ENCODE results near the gene PROX2. TPM values are rescaled to one million over a fixed set of nuclear protein-coding genes. Genes with fewer than 3 reads are reported as not detected.
A peak's percentile ranks its signal among the peaks of the same experiment; 100 is the strongest.

PROX2 gene
- total RNA-seq, 2 experiments from 2014 or later, result 0.35 to 0.74 TPM

DNA sequence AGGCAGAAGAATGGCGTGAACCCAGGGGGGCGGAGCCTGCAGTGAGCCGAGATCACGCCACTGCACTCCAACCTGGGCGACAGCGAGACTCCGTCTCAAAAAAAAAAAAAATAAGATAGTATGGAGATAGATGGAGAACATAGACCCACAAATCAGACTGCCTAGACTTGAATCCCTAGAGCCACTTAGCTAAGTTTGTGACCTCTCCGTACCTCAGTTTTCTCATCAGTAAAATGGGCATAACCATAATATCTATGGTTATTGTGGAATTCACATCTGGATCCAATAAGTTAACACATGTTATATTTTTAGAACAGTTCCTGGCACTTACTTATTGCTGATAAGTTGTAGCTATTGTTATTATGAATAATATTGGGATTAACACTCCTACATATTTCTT, 7.2 kb downstream of the PROX2 start:
- H3K36me3 ChIP-seq (ENCODE audit: insufficient read depth, low read length), result no peaks in the 10 kb centered on the region
- no peak overlapping the region for H3K4me3 ChIP-seq (ENCODE audit: low read depth, low read length, poor library complexity, severe bottlenecking)
- no peak overlapping the region for H3K27ac ChIP-seq (ENCODE audit: low read depth, low read length, poor library complexity, severe bottlenecking)
- no peaks in the 10 kb centered on the region for H4K20me1 ChIP-seq (ENCODE audit: insufficient read depth, low read length)
- BruUV-seq (replicated peaks), result no TSS peak
- intact Hi-C loops (cut with micrococcal nuclease; ENCODE audit: unreplicated experiment), result loop anchor here (10.0 kb wide), 1 partner anchor 436 kb away; no protein-coding TSS in a partner anchor
- CTCF ChIA-PET (ENCODE audit: unreplicated experiment), result no interaction called here
- no peak for TF ChIP-seq EZH2phosphoT487 (IDR thresholded peaks at IDR 0.05; ENCODE audit: borderline replicate concordance, low read depth, low read length)
- TF ChIP-seq, protein P1, sequence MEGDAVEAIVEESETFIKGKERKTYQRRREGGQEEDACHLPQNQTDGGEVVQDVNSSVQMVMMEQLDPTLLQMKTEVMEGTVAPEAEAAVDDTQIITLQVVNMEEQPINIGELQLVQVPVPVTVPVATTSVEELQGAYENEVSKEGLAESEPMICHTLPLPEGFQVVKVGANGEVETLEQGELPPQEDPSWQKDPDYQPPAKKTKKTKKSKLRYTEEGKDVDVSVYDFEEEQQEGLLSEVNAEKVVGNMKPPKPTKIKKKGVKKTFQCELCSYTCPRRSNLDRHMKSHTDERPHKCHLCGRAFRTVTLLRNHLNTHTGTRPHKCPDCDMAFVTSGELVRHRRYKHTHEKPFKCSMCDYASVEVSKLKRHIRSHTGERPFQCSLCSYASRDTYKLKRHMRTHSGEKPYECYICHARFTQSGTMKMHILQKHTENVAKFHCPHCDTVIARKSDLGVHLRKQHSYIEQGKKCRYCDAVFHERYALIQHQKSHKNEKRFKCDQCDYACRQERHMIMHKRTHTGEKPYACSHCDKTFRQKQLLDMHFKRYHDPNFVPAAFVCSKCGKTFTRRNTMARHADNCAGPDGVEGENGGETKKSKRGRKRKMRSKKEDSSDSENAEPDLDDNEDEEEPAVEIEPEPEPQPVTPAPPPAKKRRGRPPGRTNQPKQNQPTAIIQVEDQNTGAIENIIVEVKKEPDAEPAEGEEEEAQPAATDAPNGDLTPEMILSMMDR (conservative IDR thresholded peaks at IDR 0.05; ENCODE audit: low read length), result no peak
- POLR2A ChIA-PET, result interaction anchor here (0.6 to 2.1 kb wide), 5 partner anchors 10 to 260 kb away, joined by 3 to 11 read pairs (median 4); partner anchors contain the start of gene RPS6KL1
- H3K4me2 ChIP-seq (ENCODE audit: low read length), result no peak overlapping the region
- H3K79me2 ChIP-seq (ENCODE audit: insufficient read depth, low read depth, low read length), result no peaks in the 10 kb centered on the region
- no peaks in the 10 kb centered on the region for H3K4me1 ChIP-seq (ENCODE audit: insufficient read depth, low read length, poor library complexity, severe bottlenecking)
- H3K9me3 ChIP-seq (ENCODE audit: low read length), result no peaks in the 10 kb centered on the region
- H2AFZ ChIP-seq (ENCODE audit: low read length), result no peak overlapping the region
- H3K9me2 ChIP-seq (ENCODE audit: insufficient read depth, low read length), result no peaks in the 10 kb centered on the region
- DNase-seq (ENCODE audit: low spot score), result no peak

DNA sequence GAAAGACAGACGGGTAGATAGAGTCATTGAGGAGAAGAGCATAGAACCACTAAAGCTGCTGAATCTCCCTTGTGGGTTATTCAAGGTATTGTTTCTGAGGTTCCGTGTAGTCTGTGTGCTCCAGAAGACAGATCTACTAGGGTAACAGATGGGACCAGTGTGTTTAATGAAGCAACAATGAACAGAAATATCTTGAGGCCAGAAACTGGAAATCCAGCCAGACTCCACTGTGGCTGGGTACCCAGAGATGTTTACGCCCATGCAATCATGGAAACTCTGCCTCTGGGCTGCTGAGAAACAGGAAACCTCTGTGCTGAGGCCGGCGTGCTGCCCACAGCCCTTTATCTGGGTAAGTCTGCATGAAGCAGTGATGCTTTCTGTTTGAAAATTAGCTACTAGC, 8.3 kb downstream of the PROX2 start:
- no TSS peak for BruUV-seq (replicated peaks)
- Histone ChIP-seq H3K9me3 (ENCODE audit: low read length) (no peaks in the 10 kb centered on the region), H3K79me2 (ENCODE audit: insufficient read depth, low read depth, low read length) (no peaks in the 10 kb centered on the region), H3K27ac (ENCODE audit: low read depth, low read length, poor library complexity, severe bottlenecking) (no peak overlapping the region), H2AFZ (ENCODE audit: low read length) (peak overlapping the region; percentile 47; the same call in 1 of the 2 replicates), H3K4me2 (ENCODE audit: low read length) (0 out of 2 replicates have a peak overlapping the region, but pooled peaks have one; percentile 11), H3K36me3 (ENCODE audit: insufficient read depth, low read length) (no peaks in the 10 kb centered on the region), H3K4me1 (ENCODE audit: insufficient read depth, low read length, poor library complexity, severe bottlenecking) (no peaks in the 10 kb centered on the region), H4K20me1 (ENCODE audit: insufficient read depth, low read length) (no peaks in the 10 kb centered on the region), H3K4me3 (ENCODE audit: low read depth, low read length, poor library complexity, severe bottlenecking) (no peak overlapping the region), H3K9me2 (ENCODE audit: insufficient read depth, low read length) (no peaks in the 10 kb centered on the region)
- intact Hi-C loops (cut with micrococcal nuclease; ENCODE audit: unreplicated experiment), result loop anchor here (10.0 kb wide), 1 partner anchor 437 kb away; no protein-coding TSS in a partner anchor
- ChIA-PET CTCF (ENCODE audit: unreplicated experiment) (interaction anchor here (1.4 kb wide), 1 partner anchor 37 kb away, joined by 4 read pairs; no protein-coding TSS in a partner anchor), POLR2A (interaction anchor here (0.7 to 2.1 kb wide), 6 partner anchors 11 to 56 kb away, joined by 3 to 11 read pairs (median 4); partner anchors contain the start of gene RPS6KL1)
- DNase-seq (ENCODE audit: low spot score), result no peak
- TF ChIP-seq, protein P1 (conservative IDR thresholded peaks at IDR 0.05; ENCODE audit: low read length), result no peak
- no peak for TF ChIP-seq EZH2phosphoT487 (IDR thresholded peaks at IDR 0.05; ENCODE audit: borderline replicate concordance, low read depth, low read length)

DNA sequence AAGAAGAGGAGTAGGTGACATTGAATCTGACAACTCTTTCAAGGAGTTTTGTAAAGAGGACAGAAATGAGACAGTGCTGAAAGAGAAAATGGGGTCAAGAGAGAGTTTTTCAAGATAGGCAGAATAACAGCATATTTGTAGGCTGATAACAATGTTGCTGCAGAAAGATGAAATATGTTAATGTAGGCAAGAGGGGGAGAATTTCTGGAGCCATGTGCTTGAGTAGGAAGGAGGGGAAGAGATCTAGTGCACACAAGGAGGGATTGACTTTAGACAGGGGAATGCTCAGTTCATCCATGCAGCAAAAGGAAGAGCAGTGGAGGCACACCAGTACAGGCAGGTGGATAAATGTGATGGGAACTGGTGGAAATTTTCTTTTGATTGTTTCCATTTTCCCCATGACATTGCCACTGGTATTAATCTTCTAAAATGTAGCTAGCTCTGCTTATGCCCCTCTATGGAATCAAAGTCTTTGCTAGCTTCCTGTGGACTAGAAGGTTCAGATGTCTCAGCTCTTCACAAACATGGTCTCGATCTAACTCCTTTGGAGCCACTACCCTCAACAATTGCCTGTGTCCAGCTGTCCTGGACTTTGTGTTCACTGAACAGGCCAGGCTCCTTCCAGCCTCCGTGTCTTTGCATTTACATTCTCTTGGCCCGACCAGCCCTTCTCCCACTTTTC, 9.1 kb downstream of the PROX2 start:
- no peak overlapping the region for H3K4me2 ChIP-seq (ENCODE audit: low read length)
- H3K27ac ChIP-seq (ENCODE audit: low read depth, low read length, poor library complexity, severe bottlenecking), result no peak overlapping the region
- no peak overlapping the region for H3K4me3 ChIP-seq (ENCODE audit: low read depth, low read length, poor library complexity, severe bottlenecking)
- intact Hi-C loops (cut with micrococcal nuclease; ENCODE audit: unreplicated experiment), result loop anchor here (10.0 kb wide), 1 partner anchor 438 kb away; no protein-coding TSS in a partner anchor
- no peaks in the 10 kb centered on the region for H3K36me3 ChIP-seq (ENCODE audit: insufficient read depth, low read length)
- no peak for DNase-seq (ENCODE audit: low spot score)
- no peaks in the 10 kb centered on the region for H3K9me3 ChIP-seq (ENCODE audit: low read length)
- no TSS peak for BruUV-seq (replicated peaks)
- no peaks in the 10 kb centered on the region for H3K9me2 ChIP-seq (ENCODE audit: insufficient read depth, low read length)
- H2AFZ ChIP-seq (ENCODE audit: low read length), result no peak overlapping the region
- H3K79me2 ChIP-seq (ENCODE audit: insufficient read depth, low read depth, low read length), result no peaks in the 10 kb centered on the region
- ChIA-PET CTCF (ENCODE audit: unreplicated experiment) (interaction anchor here (1.4 kb wide), 1 partner anchor 38 kb away, joined by 4 read pairs; no protein-coding TSS in a partner anchor), POLR2A (interaction anchor here (0.6 to 1.6 kb wide), 3 partner anchors 25 to 435 kb away, joined by 3 to 5 read pairs (median 4); partner anchors contain the start of gene RPS6KL1)
- H3K4me1 ChIP-seq (ENCODE audit: insufficient read depth, low read length, poor library complexity, severe bottlenecking), result no peaks in the 10 kb centered on the region
- TF ChIP-seq EZH2phosphoT487 (IDR thresholded peaks at IDR 0.05; ENCODE audit: borderline replicate concordance, low read depth, low read length), result no peak
- TF ChIP-seq, protein P1 (conservative IDR thresholded peaks at IDR 0.05; ENCODE audit: low read length), result no peak
- no peaks in the 10 kb centered on the region for H4K20me1 ChIP-seq (ENCODE audit: insufficient read depth, low read length)

All from OCI-LY7 (cell line).